Hypothalamus (tissue), 51 donors: Measurements from ENCODE around the gene EIF2S3.

Source experiments
- DNase-seq, 51 donors: peaks; one replicate each; lab custom pipeline; 2025; lab: John Stamatoyannopoulos, UW

Gene EIF2S3

GRCh38 chrX:24124244-24124799, 69.6 kb downstream of the EIF2S3 start:
- DNase-seq: no peak

- no peak for DNase-seq
Measured at GRCh38 chrX:24125028-24125612, 70.4 kb downstream of the EIF2S3 start.
